ENCODE data around the gene REEP6.
"Not testable (repeated sequence)": the region's sequence is repeated elsewhere in the genome, so short reads cannot be mapped to it uniquely, and the experiment has no call there.

The REEP6 gene

DNA sequence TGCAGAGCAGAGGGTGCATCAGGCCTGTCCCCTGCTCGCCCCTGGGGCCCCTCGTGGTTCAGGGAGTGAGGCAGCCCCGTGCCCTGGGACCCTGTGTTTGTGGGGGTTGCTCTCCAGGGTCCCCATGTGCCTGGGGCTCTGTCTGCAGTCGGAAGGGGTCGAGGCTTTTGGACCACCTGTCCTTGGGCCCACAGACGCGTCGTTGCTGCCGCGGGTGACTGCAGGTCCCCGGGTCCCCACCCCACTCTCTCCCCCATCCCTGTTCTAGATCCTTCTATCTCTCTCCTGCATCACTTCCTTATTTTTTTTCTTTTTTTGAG lies 2.7 kb upstream of the REEP6 start:
- in situ Hi-C loops (cut with MboI; ENCODE audit: low sequenced_read_pairs): no loop called here

- in situ Hi-C loops (cut with MboI; ENCODE audit: low sequenced_read_pairs): no loop called here
Measured at GRCh38 chr19:1489463-1490310, 1.3 kb upstream of the REEP6 start.

GRCh38 chr19:1490311-1491113 lies 469 bp upstream of the REEP6 start, which contains the start of gene PCSK4:
TSS of gene PCSK4 (minus strand) at chr19:1490350. CDS start at chr19:1490346, 4 bp downstream.
- in situ Hi-C loops (cut with MboI; ENCODE audit: low sequenced_read_pairs): no loop called here

GRCh38 chr19:1491849-1492170 lies 829 bp downstream of the REEP6 start:
- in situ Hi-C loops (cut with MboI; ENCODE audit: low sequenced_read_pairs): no loop called here

DNA sequence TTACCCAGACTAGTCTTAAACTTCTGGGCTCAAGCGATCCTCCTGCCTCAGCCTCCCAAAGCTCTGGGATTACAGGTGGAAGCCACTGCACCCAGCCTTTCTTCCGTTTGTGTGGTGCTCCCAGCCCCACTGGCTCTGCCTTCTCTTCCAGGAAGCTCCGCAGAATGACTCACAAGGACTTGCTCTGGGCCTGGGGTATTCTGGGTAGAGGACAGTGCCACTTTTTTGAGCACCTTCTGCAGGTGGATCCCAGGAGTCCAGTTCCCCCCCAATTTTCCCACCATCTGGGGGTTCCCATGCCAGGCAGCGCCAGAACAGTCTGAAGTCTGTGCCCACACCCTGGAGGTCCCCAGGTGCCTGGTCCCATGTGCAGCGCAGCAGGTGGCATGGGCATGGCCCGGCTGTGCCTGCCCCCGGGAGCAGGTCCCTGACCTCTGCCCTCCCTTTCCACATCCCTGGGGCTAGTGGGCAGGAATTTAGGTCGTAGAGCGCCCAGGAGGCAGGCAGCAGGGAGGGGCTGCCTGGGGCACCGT lies 1.6 kb downstream of the REEP6 start:
- in situ Hi-C loops (cut with MboI; ENCODE audit: low sequenced_read_pairs): no loop called here

- in situ Hi-C loops (cut with MboI; ENCODE audit: low sequenced_read_pairs): no loop called here
Measured at GRCh38 chr19:1494115-1494815, 3.3 kb downstream of the REEP6 start.

DNA sequence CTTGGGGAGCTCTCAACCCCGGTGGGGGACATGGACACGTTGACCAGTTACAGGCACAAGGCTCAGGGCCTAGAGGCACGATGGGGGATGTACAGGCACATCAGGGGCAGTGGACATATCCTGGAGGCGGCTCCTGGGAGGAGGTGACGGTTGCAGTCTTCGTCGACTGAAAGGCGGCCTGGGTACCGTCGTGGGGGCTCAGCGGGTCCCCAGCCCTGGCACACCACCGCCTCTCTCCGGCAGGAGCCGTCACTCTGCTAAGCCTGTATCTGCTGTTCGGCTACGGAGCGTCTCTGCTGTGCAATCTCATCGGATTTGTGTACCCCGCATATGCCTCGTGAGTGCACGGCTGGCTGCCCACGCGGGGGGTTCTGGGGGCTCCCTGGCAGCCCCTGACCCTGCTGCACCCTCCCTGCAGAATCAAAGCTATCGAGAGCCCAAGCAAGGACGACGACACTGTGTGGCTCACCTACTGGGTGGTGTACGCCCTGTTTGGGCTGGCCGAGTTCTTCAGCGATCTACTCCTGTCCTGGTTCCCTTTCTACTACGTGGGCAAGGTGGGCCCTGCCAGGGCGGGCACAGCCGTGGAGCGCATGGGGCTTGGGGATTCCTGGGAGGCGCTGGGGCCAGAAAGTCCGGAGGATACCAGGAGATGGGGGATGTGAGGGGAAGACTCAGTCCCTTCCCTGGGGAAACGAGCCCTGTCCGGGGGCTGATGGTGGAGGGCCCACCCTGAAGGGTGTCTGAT lies 4.2 kb downstream of the REEP6 start:
- in situ Hi-C loops (cut with MboI; ENCODE audit: low sequenced_read_pairs): no loop called here

- in situ Hi-C loops (cut with MboI; ENCODE audit: low sequenced_read_pairs): no loop called here
Measured at GRCh38 chr19:1495799-1496713, 5.1 kb downstream of the REEP6 start.

GRCh38 chr19:1496714-1497577 lies 6.0 kb downstream of the REEP6 start:
- in situ Hi-C loops (cut with MboI; ENCODE audit: low sequenced_read_pairs): no loop called here

GRCh38 chr19:1497578-1498235 lies 6.7 kb downstream of the REEP6 start:
- in situ Hi-C loops (cut with MboI; ENCODE audit: low sequenced_read_pairs): no loop called here

GRCh38 chr19:1499231-1499630 lies 8.2 kb downstream of the REEP6 start:
- in situ Hi-C loops (cut with MboI; ENCODE audit: low sequenced_read_pairs): not testable (repeated sequence)

DNA sequence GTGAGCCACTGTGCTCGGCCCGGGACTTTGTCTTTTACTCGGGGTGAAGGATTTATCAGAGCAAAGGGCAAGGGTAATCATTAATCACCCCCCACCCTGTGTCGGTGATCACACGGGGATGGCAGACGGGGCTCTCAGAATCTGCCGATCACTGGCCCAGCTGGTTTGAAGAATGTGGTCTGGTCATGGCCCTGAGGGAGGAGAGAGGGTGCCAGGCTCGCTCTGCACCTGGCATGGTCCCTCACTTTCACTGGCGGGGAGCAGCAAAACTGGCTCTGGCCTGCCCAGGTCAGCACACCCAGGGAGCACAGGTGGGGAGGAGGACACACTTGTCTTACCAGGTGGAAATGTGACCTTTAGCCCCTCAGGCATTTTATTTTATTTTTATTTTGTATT lies 10.2 kb downstream of the REEP6 start:
- in situ Hi-C loops (cut with MboI; ENCODE audit: low sequenced_read_pairs): no loop called here

- in situ Hi-C loops (cut with MboI; ENCODE audit: low sequenced_read_pairs): no loop called here
Measured at GRCh38 chr19:1502433-1503088, 11.6 kb downstream of the REEP6 start.

- in situ Hi-C loops (cut with MboI; ENCODE audit: low sequenced_read_pairs): no loop called here
Measured at GRCh38 chr19:1503089-1503924, 12.3 kb downstream of the REEP6 start.

GRCh38 chr19:1503925-1504773 lies 13.2 kb downstream of the REEP6 start:
- in situ Hi-C loops (cut with MboI; ENCODE audit: low sequenced_read_pairs): no loop called here

GRCh38 chr19:1505012-1505411 lies 14.0 kb downstream of the REEP6 start:
- in situ Hi-C loops (cut with MboI; ENCODE audit: low sequenced_read_pairs): no loop called here

All from HL-60/S4 treated with retinoic acid at 250 ng/mL for 4 days and 3 days (cell line).